Lower leg skin (tissue), 3 donors: ENCODE results near the gene PPFIBP2.

Experiments
- POLR2A ChIP-seq, 2 donors: fragments of 450-650 bp; IDR thresholded peaks; one replicate each; pipeline ENCODE4 v1.6.1; 2016 to 2017; ENCODE audit warnings: antibody characterized with exemption in 2 of 2, mild to moderate bottlenecking in 1 of 2, moderate library complexity in 1 of 2
- TF ChIP-seq, protein P1 (sequence below), 3 donors: fragments of 450-650 bp; IDR thresholded peaks; one replicate each; pipeline ENCODE4 v1.5.1; 2016; ENCODE audit warnings: antibody characterized with exemption in 3 of 3, mild to moderate bottlenecking in 3 of 3, moderate library complexity in 2 of 3

DNA sequence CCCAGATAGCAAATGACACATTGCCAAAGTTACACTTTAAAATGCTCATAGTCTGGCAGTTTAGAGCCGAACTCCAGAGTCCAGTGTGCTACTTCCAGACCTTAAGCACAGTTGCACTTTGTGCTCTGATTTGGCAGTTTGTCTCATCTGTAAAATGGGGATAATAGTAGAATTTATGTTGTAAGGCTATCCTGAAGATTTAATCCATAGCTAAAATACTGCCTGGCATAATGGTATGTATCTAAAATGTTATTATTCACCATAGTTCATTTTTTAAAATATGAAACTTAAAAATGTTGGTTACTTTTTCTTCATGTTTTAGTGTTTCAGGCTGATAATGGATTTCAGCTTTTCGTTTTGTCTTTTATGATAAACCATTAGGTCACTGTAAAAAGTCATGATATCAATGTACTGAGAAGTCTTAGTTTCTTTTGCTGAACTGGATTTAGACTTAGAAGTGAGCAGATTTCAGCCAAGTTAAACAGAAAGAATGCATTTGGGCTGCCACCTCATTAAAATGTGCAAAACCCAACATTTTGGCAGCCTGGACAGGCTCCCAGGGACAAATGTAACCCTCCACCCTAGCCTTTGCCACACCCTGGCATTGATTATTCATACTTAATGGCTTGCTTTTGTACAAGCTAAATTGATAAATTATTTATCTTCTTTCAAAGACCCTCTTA, 27.6 kb upstream of the PPFIBP2 start:
- TF ChIP-seq, protein P1, sequence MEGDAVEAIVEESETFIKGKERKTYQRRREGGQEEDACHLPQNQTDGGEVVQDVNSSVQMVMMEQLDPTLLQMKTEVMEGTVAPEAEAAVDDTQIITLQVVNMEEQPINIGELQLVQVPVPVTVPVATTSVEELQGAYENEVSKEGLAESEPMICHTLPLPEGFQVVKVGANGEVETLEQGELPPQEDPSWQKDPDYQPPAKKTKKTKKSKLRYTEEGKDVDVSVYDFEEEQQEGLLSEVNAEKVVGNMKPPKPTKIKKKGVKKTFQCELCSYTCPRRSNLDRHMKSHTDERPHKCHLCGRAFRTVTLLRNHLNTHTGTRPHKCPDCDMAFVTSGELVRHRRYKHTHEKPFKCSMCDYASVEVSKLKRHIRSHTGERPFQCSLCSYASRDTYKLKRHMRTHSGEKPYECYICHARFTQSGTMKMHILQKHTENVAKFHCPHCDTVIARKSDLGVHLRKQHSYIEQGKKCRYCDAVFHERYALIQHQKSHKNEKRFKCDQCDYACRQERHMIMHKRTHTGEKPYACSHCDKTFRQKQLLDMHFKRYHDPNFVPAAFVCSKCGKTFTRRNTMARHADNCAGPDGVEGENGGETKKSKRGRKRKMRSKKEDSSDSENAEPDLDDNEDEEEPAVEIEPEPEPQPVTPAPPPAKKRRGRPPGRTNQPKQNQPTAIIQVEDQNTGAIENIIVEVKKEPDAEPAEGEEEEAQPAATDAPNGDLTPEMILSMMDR (IDR thresholded peaks at IDR 0.05), result no peak
- TF ChIP-seq POLR2A (IDR thresholded peaks at IDR 0.05), result no peak
